HG02623 (cell line): ENCODE measurements around the gene KIAA1217.

ENCODE experiments used
- ATAC-seq: cut with Tn5 transposase; IDR thresholded peaks from one replicate; pipeline ENCODE4 v1.9.1; 2021; ENCODE audit warnings: moderate library complexity; ENCODE audit not compliant: unreplicated experiment

The KIAA1217 gene

DNA sequence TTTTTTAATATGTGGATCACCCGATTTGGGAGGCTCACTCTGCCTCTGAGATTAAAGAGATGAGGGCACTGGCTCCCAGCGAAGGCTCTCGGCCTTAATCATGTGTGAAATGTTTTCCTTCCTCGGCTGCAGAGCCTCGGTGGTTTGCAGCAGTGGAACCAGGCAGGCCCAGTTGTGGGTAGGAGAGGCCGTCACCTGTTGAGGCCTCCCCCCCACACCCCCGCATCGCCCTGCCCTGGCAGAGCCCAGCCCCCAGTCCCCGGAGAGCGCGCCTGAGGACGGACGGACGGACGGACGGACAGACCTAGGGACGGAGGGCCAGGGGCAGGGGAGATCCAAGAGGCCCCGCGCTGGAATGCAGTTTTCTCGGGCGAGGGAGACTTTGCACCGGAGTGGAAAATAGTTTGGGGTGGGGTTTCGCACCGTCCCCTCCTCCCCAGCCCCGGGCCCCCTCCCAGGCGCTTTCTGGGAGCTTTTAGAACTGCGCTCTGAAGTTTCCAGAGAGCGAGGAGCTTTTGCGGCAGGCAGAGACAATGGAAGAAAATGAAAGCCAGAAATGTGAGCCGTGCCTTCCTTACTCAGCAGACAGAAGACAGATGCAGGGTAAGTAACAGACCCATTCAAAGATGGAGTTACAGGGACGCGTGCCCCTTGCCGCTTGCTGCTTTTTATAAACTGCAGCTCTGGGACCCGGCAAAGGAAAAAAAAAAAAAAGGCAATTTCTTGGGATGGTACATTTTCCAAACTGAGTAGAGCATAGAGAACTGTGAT is at the start of gene KIAA1217:
TSS of gene KIAA1217 (plus strand) at position 478 of the 771 bp plus-strand sequence. CDS start at position 534, 56 bp downstream.
- ATAC-seq, result no peak

GRCh38 chr10:24162206-24162985 is 46.5 kb upstream of the KIAA1217 start:
- no peak for ATAC-seq

GRCh38 chr10:24163485-24163884 is 45.5 kb upstream of the KIAA1217 start:
- no peak for ATAC-seq

GRCh38 chr10:24168258-24169170 is 40.4 kb upstream of the KIAA1217 start:
- ATAC-seq, result no peak

GRCh38 chr10:24170199-24170598 is 38.7 kb upstream of the KIAA1217 start:
- no peak for ATAC-seq

GRCh38 chr10:24172909-24173308 is 36.0 kb upstream of the KIAA1217 start:
- ATAC-seq, result no peak

- ATAC-seq, result no peak
Measured at GRCh38 chr10:24174014-24174413, 34.9 kb upstream of the KIAA1217 start.

DNA sequence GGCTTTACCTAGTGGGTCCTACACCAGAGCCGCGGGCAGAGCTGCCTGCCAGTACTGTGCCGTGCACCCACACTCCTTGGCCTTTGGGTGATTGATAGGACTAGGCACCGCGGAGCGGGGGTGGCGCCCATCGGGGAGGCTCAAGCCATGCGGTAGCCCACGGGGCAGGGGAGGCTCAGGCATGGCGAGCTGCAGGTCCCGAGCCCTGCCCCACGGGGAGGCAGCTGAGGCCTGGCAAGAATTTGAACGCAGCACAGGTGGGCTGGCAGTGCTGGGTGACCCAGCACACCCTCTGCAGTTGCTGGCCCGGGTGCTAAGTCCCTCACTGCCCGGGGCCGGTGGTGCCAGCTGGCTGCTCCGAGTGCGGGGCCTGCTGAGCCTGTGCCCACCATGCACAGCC is 32.3 kb upstream of the KIAA1217 start:
- no peak for ATAC-seq

DNA sequence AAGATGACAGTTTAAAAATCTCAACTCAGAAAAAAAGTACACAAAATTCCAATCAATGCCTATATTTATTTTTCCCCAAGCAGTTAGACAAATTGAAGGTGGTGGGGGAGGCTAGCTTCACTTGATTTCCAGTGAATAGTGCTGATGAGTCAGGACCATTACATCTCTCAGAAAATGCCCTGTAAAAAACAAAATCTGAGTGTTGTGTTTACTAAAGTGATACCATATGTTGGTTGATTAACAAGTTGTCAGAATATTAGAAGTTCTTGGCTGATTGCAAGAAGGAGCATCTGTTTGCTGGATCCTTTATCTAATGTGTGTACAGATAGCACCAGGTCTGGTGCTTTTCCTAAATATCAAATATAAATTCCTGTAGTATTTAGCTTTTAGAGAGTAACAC is 31.3 kb upstream of the KIAA1217 start:
- no peak for ATAC-seq

GRCh38 chr10:24180891-24181290 is 28.0 kb upstream of the KIAA1217 start:
- ATAC-seq, result no peak

DNA sequence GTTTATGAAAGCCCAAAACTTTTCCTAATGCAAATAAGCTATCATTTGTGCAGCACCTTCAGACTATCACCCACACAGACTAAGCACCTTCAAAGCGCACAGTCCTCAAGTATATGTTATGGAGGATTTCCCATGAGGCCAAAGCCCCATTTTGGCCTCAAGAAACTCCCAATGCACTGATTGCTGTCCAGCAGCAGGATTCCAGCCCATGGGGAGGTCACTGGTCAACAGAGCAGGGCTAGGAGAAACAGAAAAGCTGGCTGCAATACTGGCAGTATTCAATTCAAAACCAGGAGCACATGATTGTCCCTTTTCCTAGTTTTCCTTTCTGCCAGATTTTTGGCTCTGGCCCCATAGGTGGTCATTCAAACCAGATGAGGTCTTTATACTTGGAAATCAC is 24.5 kb upstream of the KIAA1217 start:
- ATAC-seq, result no peak

GRCh38 chr10:24193330-24193729 is 15.6 kb upstream of the KIAA1217 start:
- no peak for ATAC-seq

DNA sequence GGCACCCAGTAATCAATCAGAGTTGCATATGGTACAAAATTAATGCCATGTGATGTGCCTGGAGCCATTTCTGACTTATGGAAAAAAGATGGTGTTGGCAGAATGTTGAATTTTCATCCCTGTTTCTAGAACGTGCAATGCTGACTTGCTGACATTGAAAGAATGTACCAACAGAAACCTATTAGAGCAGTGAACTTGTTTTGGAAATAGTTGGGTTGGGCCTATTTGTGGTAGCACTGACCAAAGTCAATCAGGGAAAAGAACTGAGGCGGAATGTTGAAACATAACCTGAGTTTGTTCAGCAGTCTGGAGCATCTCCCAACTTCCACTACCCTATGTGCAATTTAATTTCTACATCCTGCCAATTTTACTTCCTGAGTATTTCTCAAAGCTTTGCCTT is 11.7 kb upstream of the KIAA1217 start:
- no peak for ATAC-seq

- ATAC-seq, result no peak
Measured at GRCh38 chr10:24201503-24202180, 7.3 kb upstream of the KIAA1217 start.

DNA sequence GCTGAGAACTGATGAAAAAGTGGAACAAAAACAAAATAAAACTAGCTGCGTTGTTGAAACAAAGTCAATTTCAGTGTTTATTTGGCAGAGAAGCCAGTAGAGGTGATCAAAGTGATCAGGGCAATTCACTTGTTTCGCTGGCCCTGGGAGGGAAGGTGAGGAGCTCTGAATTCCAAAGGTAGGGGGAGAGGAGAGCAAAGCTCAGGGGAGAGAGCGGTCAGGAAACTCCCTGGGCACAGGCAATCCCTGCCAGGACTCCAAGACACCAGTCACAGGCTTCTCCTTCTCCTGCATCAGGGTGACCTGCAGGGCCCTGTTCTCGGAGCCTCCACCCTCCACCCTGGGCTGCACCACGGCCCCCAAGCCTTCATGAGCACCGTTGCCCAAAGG is 6.8 kb upstream of the KIAA1217 start:
- ATAC-seq, result no peak

GRCh38 chr10:24205821-24206220 is 3.1 kb upstream of the KIAA1217 start:
- no peak for ATAC-seq

GRCh38 chr10:24206334-24206733 is 2.6 kb upstream of the KIAA1217 start:
- no peak for ATAC-seq

- ATAC-seq, result no peak
Measured at GRCh38 chr10:24206926-24207325, 2.0 kb upstream of the KIAA1217 start.

- no peak for ATAC-seq
Measured at GRCh38 chr10:24207341-24207740, 1.6 kb upstream of the KIAA1217 start.

- no peak for ATAC-seq
Measured at GRCh38 chr10:24207781-24208611, 942 bp upstream of the KIAA1217 start.
